Sigmoid colon (tissue), 7 donors: ENCODE measurements around the gene TSPEAR. TPM values are rescaled to one million over a fixed set of nuclear protein-coding genes. Genes with fewer than 3 reads are reported as not detected.

Experiments used
- DNase-seq: peaks from one replicate; pipeline ENCODE4 v3.0.0-alpha.2; 2019
- H3K27ac ChIP-seq, 4 donors: fragments of 200-600 bp; sonication (generic); one replicate each; pipeline ENCODE4 v1.5.1; 2016 to 2019; ENCODE audit warnings: mild to moderate bottlenecking in 1 of 4
- H3K27me3 ChIP-seq, 3 donors: fragments of 200-600 bp; sonication (generic); one replicate each; pipeline ENCODE4 v1.5.1; 2019; ENCODE audit warnings: mild to moderate bottlenecking in 1 of 3
- H3K36me3 ChIP-seq, 4 donors: fragments of 200-600 bp; sonication (generic); one replicate each; pipeline ENCODE4 v1.5.1; 2016 to 2019
- H3K4me1 ChIP-seq, 4 donors: fragments of 200-600 bp; sonication (generic); one replicate each; pipeline ENCODE4 v1.5.1; 2017 to 2019
- H3K4me3 ChIP-seq, 4 donors: fragments of 200-600 bp; sonication (generic); one replicate each; pipeline ENCODE4 v1.5.1; 2017 to 2019; ENCODE audit warnings: mild to moderate bottlenecking in 2 of 4, moderate library complexity in 1 of 4
- H3K9me3 ChIP-seq, 4 donors: fragments of 200-600 bp in 3 of 4; sonication (generic) in 3 of 4; one replicate each; pipeline versions ENCODE4 v1.5.1 to v1.6.1; 2013 to 2019
- EP300 ChIP-seq, 4 donors: sonication (generic); formaldehyde crosslinking; IDR thresholded peaks; one replicate each; pipeline ENCODE4 v1.6.1; 2017; ENCODE audit warnings: antibody characterized with exemption in 4 of 4
- POLR2A ChIP-seq, 2 donors: fragments of 450-650 bp; IDR thresholded peaks; one replicate each; pipeline ENCODE4 v1.6.1; 2016; ENCODE audit warnings: antibody characterized with exemption in 2 of 2, mild to moderate bottlenecking in 2 of 2, moderate library complexity in 2 of 2
- POLR2AphosphoS5 ChIP-seq, 4 donors: sonication (generic); formaldehyde crosslinking; IDR thresholded peaks; one replicate each; pipeline ENCODE4 v1.6.1; 2017; ENCODE audit warnings: antibody characterized with exemption in 4 of 4
- WGBS, 2 donors: extraction: QIAGEN DNeasy Blood & Tissue Kit; methylation state at CpG; one replicate each; pipeline ENCODE4 v1.1.7; 2013; 5-methylcytosine and 5-hydroxymethylcytosine counted together
- intact Hi-C: fragments of 100-400 bp; cut with DNase I; formaldehyde crosslinking; loops from one replicate; pipeline ENCODE4 v1.15.1; 2023
- polyA plus RNA-seq, 3 donors: library from polyadenylated mRNA; stranded (reverse); fragments of 200-250 nt; gene quantifications; one replicate each; pipeline ENCODE4 v1.2.3, GENCODE V29; 2013
- total RNA-seq, 4 donors: library from RNA; depleted of rRNA; stranded (reverse); fragments of >200 nt; gene quantifications; one replicate each; pipeline ENCODE4 v1.1.0, GENCODE V29; 2016
- TF ChIP-seq, protein P1 (sequence below), 4 experiments: fragments of 450-650 bp in 3 of 4; fragments of 200-600 bp in 1 of 4; IDR thresholded peaks; one replicate each; pipeline ENCODE4 v1.5.1; 2016 to 2019; ENCODE audit warnings: antibody characterized with exemption in 4 of 4, mild to moderate bottlenecking in 3 of 4, moderate library complexity in 2 of 4
- donor health status: healthy with polysubstance abuse.
- donor health status: Bipolar disorder and iron deficiency.
- donor health status: healthy.

The TSPEAR gene
- total and polyA plus RNA-seq, 7 donors = under 0.01 to 0.20 TPM; not detected in 5

- Histone ChIP-seq H3K4me1 (no peaks in the 10 kb centered on the region), H3K9me3 (peaks cover 0 to 3% (median 0%) of the 10 kb centered on the region in 4 donors), H3K36me3 (no peaks in the 10 kb centered on the region), H3K27me3 (no peaks in the 10 kb centered on the region), H3K4me3 (no peak overlapping the region), H3K27ac (no peak overlapping the region)
- TF ChIP-seq EP300 (IDR thresholded peaks at IDR 0.05) (no peak), POLR2A (IDR thresholded peaks at IDR 0.05) (no peak), POLR2AphosphoS5 (IDR thresholded peaks at IDR 0.05) (no peak)
- TF ChIP-seq, protein P1, sequence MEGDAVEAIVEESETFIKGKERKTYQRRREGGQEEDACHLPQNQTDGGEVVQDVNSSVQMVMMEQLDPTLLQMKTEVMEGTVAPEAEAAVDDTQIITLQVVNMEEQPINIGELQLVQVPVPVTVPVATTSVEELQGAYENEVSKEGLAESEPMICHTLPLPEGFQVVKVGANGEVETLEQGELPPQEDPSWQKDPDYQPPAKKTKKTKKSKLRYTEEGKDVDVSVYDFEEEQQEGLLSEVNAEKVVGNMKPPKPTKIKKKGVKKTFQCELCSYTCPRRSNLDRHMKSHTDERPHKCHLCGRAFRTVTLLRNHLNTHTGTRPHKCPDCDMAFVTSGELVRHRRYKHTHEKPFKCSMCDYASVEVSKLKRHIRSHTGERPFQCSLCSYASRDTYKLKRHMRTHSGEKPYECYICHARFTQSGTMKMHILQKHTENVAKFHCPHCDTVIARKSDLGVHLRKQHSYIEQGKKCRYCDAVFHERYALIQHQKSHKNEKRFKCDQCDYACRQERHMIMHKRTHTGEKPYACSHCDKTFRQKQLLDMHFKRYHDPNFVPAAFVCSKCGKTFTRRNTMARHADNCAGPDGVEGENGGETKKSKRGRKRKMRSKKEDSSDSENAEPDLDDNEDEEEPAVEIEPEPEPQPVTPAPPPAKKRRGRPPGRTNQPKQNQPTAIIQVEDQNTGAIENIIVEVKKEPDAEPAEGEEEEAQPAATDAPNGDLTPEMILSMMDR (IDR thresholded peaks at IDR 0.05) = no peak
- WGBS, 2 donors = 93% methylated on average over 8 of the region's 8 CpGs
- no peak for DNase-seq
- intact Hi-C loops = loop anchor here (10.0 kb wide), 1 partner anchor 63 kb away; the partner anchor contains the start of gene KRTAP10-12
Measured at GRCh38 chr21:44758141-44758561, 46.8 kb upstream of the TSPEAR start.

GRCh38 chr21:44757731-44758130 lies 46.4 kb upstream of the TSPEAR start:
- H3K27me3 ChIP-seq = no peaks in the 10 kb centered on the region
- H3K9me3 ChIP-seq = peaks cover 0 to 3% (median 0%) of the 10 kb centered on the region in 4 donors
- no peak overlapping the region for H3K4me3 ChIP-seq
- no peaks in the 10 kb centered on the region for H3K36me3 ChIP-seq
- no peak overlapping the region for H3K27ac ChIP-seq
- H3K4me1 ChIP-seq = no peaks in the 10 kb centered on the region
- TF ChIP-seq POLR2AphosphoS5 (IDR thresholded peaks at IDR 0.05) = no peak
- WGBS, 2 donors = 79 to 89% methylated on average over 6 of the region's 6 CpGs
- intact Hi-C loops = loop anchor here (10.0 kb wide), 1 partner anchor 63 kb away; the partner anchor contains the start of gene KRTAP10-12
- DNase-seq = no peak

GRCh38 chr21:44756423-44757185 lies 45.2 kb upstream of the TSPEAR start:
- peaks cover 0 to 3% (median 0%) of the 10 kb centered on the region in 4 donors for H3K9me3 ChIP-seq
- no peak for DNase-seq
- no peak overlapping the region for H3K4me3 ChIP-seq
- intact Hi-C loops = loop anchor here (10.0 kb wide), 1 partner anchor 62 kb away; the partner anchor contains the start of gene KRTAP10-12
- no peak for TF ChIP-seq EP300 (IDR thresholded peaks at IDR 0.05)
- TF ChIP-seq, protein P1 (IDR thresholded peaks at IDR 0.05) = no peak
- no peak for TF ChIP-seq POLR2AphosphoS5 (IDR thresholded peaks at IDR 0.05)
- 85 to 91% methylated on average over 23 of the region's 23 CpGs for WGBS, 2 donors
- no peaks in the 10 kb centered on the region for H3K36me3 ChIP-seq
- no peaks in the 10 kb centered on the region for H3K4me1 ChIP-seq
- H3K27me3 ChIP-seq = peaks cover 0 to 6% (median 0%) of the 10 kb centered on the region in 3 donors
- no peak overlapping the region for H3K27ac ChIP-seq

DNA sequence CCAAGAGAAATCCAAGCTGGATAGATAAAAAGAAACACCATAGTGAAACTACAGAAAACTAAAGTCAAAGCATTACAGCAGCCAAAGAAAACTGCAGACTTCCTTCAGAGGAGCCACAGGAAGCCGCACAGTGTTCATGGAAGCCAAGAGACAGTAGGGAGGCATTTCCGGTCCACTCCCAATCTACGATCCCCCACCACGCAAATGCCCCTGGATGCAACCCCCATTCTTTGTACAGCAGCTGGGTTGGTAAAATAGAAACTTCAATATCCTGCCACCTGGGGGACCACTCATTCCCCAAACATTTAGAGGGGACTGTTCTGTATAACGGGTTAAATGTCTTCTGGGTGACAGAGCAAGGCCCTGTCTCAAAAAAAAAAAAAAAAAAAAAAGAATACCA lies 43.9 kb upstream of the TSPEAR start:
- intact Hi-C loops = loop anchor here (10.0 kb wide), 1 partner anchor 60 kb away; the partner anchor contains the start of gene KRTAP10-12
- peaks cover 0 to 3% (median 0%) of the 10 kb centered on the region in 4 donors for H3K9me3 ChIP-seq
- H3K27me3 ChIP-seq = peaks cover 0 to 20% (median 2%) of the 10 kb centered on the region in 3 donors
- no peak overlapping the region for H3K27ac ChIP-seq
- 71 to 90% methylated on average over 5 of the region's 5 CpGs for WGBS, 2 donors
- no peaks in the 10 kb centered on the region for H3K4me1 ChIP-seq
- no peaks in the 10 kb centered on the region for H3K36me3 ChIP-seq
- H3K4me3 ChIP-seq = no peak overlapping the region
- DNase-seq = no peak
- TF ChIP-seq POLR2A (IDR thresholded peaks at IDR 0.05) (no peak), EP300 (IDR thresholded peaks at IDR 0.05) (no peak), POLR2AphosphoS5 (IDR thresholded peaks at IDR 0.05) (no peak)
- TF ChIP-seq, protein P1 (IDR thresholded peaks at IDR 0.05) = no peak

DNA sequence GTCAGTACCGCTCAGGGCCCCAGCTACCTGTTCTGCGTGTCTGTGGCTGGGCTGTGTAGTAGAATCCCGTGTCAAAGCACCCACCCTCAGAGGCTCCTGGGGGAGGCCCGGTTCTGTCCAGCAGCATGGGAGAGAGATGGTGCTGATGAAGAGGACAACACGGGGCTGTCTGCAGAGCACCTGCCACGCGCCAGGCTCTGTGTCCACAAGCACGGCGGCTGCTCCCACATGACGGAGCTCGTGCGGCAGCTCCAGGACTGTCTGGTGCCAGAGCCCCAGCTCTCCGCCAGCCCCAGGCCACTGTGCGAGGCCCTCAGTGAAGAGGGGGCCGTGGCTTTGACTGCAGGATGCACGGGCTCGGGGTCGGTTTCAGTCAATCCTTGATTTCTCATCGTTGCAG lies 42.0 kb upstream of the TSPEAR start:
- no peak for TF ChIP-seq POLR2AphosphoS5 (IDR thresholded peaks at IDR 0.05)
- no peak for TF ChIP-seq POLR2A (IDR thresholded peaks at IDR 0.05)
- TF ChIP-seq, protein P1 (IDR thresholded peaks at IDR 0.05) = no peak
- no peak for TF ChIP-seq EP300 (IDR thresholded peaks at IDR 0.05)
- Histone ChIP-seq H3K9me3 (peaks cover 0 to 3% (median 0%) of the 10 kb centered on the region in 4 donors), H3K4me3 (no peak overlapping the region), H3K27me3 (peaks cover 0 to 31% (median 5%) of the 10 kb centered on the region in 3 donors), H3K36me3 (no peaks in the 10 kb centered on the region), H3K4me1 (no peaks in the 10 kb centered on the region), H3K27ac (no peak overlapping the region)
- WGBS, 2 donors = 74 to 86% methylated on average over 19 of the region's 19 CpGs
- intact Hi-C loops = loop anchor here (10.0 kb wide), 1 partner anchor 59 kb away; the partner anchor contains the start of gene KRTAP10-12
- no peak for DNase-seq
